ENCODE measurements around the gene MEX3B.

The MEX3B gene

DNA sequence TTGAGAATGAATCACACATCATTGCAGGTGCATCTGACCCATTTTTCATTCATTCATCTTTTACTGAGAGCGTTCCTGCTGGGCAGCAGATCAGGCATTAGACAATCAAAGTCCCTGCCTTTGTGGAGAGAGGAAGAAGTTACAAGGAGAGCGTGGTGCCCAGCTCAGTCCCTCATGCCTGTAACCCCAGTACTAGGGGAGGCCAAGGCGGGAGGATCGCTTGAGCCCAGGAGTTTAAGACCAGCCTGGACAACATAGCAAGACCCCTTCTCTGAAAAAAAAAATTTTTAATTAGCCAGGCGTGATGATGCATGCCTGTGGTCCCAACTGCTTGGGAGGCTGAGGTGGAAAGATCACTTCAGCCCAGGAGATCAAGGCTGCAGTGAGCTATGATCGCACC lies 35.0 kb upstream of the MEX3B start:
- in situ Hi-C loops (cut with MboI; ENCODE audit: low pct_unique_long_range_greater_than_20kb, low sequenced_read_pairs, unreplicated experiment), result no loop called here
- DNase-seq (ENCODE audit: low spot score), result no peak
- TF ChIP-seq CTCF (IDR thresholded peaks at IDR 0.05; ENCODE audit: extremely low read depth, insufficient read depth, missing control alignments), result no peak

DNA sequence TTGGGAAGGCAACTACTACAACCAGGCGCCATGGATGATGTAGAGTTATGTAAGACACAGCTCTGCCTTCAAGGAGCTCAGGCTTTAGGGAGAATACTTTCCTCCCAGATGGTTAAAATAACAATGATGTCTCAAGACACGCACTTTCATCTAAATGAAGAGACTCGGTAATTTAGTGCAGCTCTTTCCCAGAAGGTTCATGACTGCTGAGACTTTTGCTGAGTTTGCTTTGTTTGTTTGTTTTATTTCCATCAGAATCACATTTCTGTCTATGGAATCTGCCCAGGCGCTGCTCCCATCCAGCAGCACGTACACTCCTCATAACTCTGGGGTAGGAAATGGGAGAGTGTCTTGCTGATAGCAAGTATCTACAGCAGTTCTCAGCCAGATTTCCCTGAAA lies 33.9 kb upstream of the MEX3B start:
- no peak for TF ChIP-seq CTCF (IDR thresholded peaks at IDR 0.05; ENCODE audit: extremely low read depth, insufficient read depth, missing control alignments)
- no peak for DNase-seq (ENCODE audit: low spot score)
- in situ Hi-C loops (cut with MboI; ENCODE audit: low pct_unique_long_range_greater_than_20kb, low sequenced_read_pairs, unreplicated experiment), result no loop called here

DNA sequence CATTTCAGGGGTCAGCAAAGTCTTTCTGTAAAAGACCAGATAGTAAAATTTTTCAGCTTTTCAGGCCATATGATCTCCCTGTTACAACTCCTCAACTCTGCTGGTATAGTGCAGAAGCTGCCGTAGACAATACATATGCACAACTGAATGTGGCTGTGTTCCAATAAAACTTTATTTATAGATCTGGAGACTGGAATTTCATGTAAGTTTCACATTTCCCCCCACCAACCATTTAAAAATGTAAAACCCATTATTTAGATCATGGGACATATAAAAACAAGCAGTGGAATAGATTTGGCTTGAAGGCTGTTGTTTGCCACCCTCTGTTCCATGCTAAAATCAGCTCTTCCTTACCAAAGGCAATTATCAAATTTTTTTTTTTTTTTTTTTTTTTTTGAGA lies 28.8 kb upstream of the MEX3B start:
- in situ Hi-C loops (cut with MboI; ENCODE audit: low pct_unique_long_range_greater_than_20kb, low sequenced_read_pairs, unreplicated experiment), result no loop called here
- TF ChIP-seq CTCF (IDR thresholded peaks at IDR 0.05; ENCODE audit: extremely low read depth, insufficient read depth, missing control alignments), result no peak
- no peak for DNase-seq (ENCODE audit: low spot score)

DNA sequence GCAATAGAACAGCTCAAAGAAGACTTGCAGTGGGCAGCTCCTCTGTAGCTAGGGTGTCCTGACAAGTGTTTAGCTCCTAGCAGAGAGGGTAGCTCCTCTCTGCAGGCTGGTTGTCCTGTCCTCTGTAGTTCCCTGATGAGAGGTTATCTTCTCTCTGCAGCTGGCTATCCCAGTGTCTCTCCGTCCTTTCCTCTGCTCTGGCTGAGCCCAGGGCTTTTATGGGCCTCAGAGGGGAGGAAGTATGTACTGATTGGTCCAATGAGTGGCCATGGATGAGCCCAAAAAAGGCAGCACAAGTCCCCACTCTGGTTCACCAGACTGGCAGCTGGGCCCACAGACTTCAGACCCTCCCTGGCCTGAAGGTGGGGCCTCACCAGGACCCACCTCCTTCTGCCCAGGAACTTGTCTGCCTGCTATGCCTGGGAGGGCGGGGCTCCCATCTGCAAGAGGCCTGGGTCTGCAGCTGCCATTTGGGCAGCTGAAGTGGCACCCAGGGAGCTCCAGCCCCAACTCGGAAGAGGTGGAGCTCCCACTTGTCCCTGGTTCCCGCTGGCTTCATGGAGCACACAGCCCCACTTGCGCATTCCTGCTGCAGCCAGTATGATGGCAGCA lies 27.2 kb upstream of the MEX3B start:
- TF ChIP-seq CTCF (IDR thresholded peaks at IDR 0.05; ENCODE audit: extremely low read depth, insufficient read depth, missing control alignments), result no peak
- no peak for DNase-seq (ENCODE audit: low spot score)
- in situ Hi-C loops (cut with MboI; ENCODE audit: low pct_unique_long_range_greater_than_20kb, low sequenced_read_pairs, unreplicated experiment), result no loop called here

DNA sequence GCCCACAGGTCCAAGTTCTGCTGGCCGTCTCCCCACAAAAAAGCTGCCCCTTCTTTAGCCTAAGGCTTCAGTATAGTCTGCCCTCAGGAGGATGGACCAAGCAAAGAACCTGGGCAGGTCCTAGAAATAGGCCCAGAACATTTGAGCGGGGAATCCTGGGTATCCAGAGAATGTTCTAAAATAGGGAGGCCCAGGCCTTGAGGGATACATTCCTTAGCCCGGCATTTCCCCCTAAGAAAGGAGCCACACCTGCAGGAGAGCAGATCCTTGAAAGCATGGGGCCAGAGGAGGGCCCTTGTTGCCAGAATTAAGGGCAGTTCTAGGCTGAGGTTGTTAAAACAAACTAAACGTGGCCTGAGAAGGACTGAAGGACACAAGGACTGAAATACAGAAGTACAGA lies 20.6 kb upstream of the MEX3B start:
- in situ Hi-C loops (cut with MboI; ENCODE audit: low pct_unique_long_range_greater_than_20kb, low sequenced_read_pairs, unreplicated experiment), result no loop called here
- no peak for TF ChIP-seq CTCF (IDR thresholded peaks at IDR 0.05; ENCODE audit: extremely low read depth, insufficient read depth, missing control alignments)
- DNase-seq (ENCODE audit: low spot score), result no peak

GRCh38 chr15:82064824-82065223 lies 19.0 kb upstream of the MEX3B start:
- in situ Hi-C loops (cut with MboI; ENCODE audit: low pct_unique_long_range_greater_than_20kb, low sequenced_read_pairs, unreplicated experiment), result no loop called here
- no peak for TF ChIP-seq CTCF (IDR thresholded peaks at IDR 0.05; ENCODE audit: extremely low read depth, insufficient read depth, missing control alignments)
- no peak for DNase-seq (ENCODE audit: low spot score)
